Tongue (tissue), 2 donors: Measurements from ENCODE around the gene EVL. TPM values are rescaled to one million over a fixed set of nuclear protein-coding genes. Genes with fewer than 3 reads are reported as not detected.

Experiments used
- DNase-seq: peaks from one replicate; pipeline ENCODE4 v3.0.0-alpha.2; 2015
- total RNA-seq: library from RNA; depleted of rRNA; stranded (reverse); fragments of >200 nt; gene quantifications from one replicate; pipeline ENCODE4 v1.2.3, GENCODE V29; 2014

Gene EVL
- total RNA-seq, 1 donor from 2014 or later, result 41.2 TPM

GRCh38 chr14:100067481-100067880 is 2.3 kb downstream of the EVL start:
- DNase-seq, result no peak

DNA sequence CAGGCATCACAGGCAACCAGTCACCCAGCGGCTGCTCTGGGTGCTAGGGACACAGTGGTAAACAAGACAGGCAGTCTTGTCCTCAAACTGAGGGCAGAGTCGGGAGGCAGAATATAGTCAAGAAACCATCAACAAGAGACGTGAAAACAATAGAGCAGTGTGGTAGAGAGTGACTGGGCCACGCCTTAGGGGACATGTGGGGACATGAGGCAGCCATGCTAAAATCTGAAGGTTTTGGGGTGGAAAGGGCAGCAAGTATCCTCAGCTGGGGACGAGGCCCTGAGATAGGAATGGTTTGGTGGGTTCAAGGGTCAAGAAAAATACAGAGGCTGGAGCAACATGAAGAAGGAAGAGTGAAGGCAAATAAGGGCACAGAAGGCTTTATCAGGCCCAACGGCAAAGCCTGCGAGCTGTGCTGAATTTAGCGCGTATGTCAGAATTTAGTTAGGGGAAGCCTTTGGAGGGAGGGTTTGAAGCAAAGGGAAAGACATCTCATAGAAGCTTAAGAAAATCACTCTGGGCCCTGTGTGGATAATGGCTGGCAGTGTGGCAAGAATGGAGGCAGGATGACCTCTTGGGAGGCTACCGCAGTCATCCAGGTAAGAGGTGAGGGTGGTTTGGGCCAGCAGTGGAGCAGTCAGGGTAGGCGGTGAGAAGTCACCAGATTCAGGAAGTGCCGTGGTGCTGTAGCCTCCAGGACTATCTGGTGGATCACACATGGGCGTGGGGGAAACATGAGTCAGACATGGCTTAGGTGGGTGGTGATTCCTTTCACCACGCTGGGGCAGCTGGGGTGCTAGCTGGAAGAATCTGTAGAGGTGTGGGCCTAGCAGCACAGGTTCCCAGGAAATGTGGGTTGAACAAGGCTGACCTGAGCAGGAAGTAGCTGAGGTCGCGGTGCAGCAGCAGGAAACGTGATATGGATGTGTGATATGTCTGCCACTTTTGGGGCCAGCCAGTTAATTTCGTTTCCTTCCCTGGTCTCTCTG is 3.0 kb downstream of the EVL start:
- no peak for DNase-seq

GRCh38 chr14:100069161-100069800 is 4.1 kb downstream of the EVL start:
- DNase-seq, result no peak

GRCh38 chr14:100070310-100070709 is 5.1 kb downstream of the EVL start:
- no peak for DNase-seq

DNA sequence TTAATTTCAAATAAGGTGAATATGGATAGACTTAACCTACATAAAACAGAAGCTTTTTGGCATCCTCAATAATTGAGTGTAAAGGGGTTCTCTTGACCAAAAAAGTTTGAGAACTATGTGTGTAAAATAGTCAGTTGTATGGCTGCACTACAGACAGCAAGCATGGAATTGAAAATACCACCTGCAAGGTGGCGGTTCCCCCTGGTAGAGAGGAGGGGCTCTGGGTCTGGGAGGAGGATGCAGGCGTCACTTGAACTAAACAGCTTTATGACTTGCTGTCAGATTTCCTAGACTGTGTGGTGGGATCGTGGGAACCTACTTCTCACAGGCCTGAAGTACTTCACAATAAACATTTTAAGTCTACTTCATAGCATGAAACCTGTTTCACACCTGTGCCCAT is 6.3 kb downstream of the EVL start:
- no peak for DNase-seq

- peak; percentile 37 for DNase-seq
Observed at GRCh38 chr14:100072783-100073346, 7.6 kb downstream of the EVL start.

- DNase-seq, result no peak
Observed at GRCh38 chr14:100073576-100074430, 8.6 kb downstream of the EVL start.

DNA sequence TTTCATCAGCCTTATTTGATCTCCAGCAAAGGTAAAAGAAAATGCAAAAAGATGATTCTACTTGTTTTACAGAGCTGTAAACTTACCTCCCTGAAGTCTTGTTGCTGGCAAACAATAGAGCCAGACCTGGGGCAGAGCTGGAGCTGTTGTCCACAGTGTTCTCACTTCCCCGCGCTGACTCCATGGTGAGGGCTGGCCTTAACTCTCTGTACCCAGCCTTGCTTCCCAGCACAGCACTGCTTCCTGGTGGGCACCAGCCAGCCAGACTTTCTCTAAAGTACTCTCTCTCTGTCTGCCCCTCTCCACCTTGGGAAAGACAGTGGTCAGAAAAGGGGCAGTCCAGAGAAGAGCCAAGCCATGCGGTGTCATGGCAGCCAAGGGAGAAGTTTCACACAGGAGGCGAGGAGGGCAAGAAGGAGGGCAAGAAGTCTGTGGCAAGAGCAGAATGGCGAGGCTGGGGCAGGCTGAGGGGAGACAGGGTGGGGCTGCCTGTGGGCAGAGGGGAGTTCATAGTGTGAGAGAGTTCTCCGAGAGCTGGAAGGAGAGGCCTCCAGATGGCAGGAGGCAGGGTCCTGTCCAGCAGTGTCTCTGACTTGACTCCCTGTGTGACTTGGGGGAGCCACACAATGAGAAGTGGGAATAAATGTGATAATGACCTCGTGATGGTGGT is 9.3 kb downstream of the EVL start:
- no peak for DNase-seq

DNA sequence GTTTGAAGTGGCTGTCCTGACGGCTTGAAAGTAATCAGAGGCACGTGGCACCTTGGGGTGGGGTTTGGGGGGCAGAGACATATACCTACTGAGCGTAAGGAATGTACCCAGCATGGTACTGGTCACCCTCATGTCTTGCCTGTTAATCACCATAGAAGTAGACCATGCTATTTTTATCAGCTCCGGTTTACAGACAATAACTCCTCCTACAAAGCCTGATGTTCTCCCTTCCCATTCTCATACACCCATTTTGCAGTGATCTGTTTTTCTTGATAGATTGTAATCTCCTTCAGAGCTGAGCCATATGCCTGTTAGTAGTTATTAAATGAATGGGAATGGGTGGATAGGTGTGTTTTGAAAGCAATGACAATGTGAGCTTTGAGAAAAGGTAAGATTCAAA is 10.5 kb downstream of the EVL start:
- DNase-seq, result no peak

DNA sequence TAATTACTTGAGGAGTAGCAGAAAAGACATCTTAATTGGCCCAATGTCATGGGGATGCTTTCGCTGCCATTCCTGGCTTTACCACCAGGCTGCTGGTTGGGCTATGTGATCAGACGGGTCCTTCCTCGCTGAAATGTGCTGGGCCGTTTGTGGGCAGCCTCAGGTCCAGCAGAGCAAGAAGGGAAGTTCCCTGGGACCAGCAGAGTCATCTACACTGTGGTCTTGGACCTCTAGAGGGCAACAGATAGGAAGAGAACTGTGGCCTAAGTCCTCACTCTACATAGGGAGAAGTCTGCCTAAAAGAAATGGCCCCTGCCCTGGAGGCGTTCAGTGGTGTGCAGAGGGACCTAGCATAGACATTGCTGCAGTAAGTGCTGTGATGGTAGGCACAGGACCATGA is 10.9 kb downstream of the EVL start:
- no peak for DNase-seq

DNA sequence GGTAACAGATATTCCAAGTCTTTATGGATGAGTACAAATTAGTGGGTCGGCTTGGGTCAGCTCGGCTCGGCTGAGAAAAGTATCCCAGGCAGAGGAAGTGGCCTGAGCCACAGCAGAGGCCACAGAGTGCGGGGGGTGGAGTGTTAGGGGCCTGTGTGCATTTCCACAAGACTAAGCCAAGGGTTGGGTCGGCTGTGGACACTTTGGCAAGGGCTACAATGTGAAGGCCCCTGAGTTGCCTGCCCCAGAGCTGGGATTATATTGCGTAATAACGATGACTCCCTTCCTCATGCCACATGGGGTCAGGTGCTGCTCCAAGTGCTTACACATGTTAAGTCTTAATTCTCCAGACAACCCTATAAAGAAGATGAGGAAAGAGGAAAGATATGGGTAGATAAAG is 11.4 kb downstream of the EVL start:
- no peak for DNase-seq

- no peak for DNase-seq
Observed at GRCh38 chr14:100077441-100077840, 12.2 kb downstream of the EVL start.

DNA sequence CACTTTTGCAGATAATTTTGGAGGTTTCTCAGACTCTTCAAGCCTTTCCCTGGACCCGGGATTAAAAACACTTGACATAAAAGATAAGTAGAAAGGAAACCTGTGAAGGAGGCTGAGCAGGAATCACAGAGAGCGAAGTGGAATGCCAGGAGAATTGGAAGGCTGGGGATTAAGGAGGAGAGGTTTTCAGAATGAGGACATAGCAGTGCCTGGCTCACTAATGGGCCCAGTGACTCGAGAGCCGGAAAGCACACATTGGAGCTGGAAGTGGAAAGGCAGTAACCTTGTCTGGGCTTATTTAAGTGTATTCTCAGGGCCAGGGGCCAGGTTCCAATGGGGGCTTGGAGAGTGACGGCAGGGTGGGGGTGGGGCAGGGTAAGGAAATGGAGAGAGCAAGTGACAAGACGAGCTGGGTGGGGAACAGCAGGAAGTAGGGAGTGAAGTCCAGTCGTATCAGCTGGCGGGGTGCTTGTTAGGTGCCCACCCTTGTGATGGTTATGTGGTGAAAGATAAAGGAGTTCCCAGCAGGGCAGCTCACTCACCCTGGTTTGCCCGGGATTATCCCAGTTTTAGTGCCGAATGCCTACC is 13.1 kb downstream of the EVL start:
- no peak for DNase-seq

GRCh38 chr14:100078997-100079725 is 13.9 kb downstream of the EVL start:
- DNase-seq, result peak; percentile 54

- no peak for DNase-seq
Observed at GRCh38 chr14:100079726-100080005, 14.4 kb downstream of the EVL start.

- DNase-seq, result no peak
Observed at GRCh38 chr14:100080206-100080605, 15.0 kb downstream of the EVL start.

- DNase-seq, result no peak
Observed at GRCh38 chr14:100081997-100082625, 16.9 kb downstream of the EVL start.

- no peak for DNase-seq
Observed at GRCh38 chr14:100082723-100083122, 17.5 kb downstream of the EVL start.

GRCh38 chr14:100083706-100084105 is 18.5 kb downstream of the EVL start:
- DNase-seq, result no peak

DNA sequence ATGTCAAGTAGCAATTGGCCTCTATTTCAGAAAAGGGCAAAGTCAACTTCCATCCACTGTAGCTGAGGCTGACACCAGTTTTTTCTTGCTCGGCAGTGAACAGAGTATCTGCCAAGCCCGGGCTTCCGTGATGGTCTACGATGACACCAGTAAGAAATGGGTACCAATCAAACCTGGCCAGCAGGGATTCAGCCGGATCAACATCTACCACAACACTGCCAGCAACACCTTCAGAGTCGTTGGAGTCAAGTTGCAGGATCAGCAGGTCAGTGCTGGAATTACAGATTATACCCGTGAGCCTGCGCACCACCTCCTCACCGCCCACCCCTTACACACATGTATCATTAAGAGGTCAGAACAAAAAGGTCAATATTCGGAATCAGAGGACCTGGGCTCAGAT is 19.4 kb downstream of the EVL start:
- no peak for DNase-seq
